ENCODE measurements around the gene DUSP15.
"Not testable (repeated sequence)": the region's sequence is repeated elsewhere in the genome, so short reads cannot be mapped to it uniquely, and the experiment has no call there.

- not testable (repeated sequence) for TF ChIP-seq CTCF, POLR2A (IDR thresholded peaks at IDR 0.05)
Observed at GRCh38 chr20:31917962-31918412, 47.7 kb upstream of the DUSP15 start.
